Activated T-cell treated with anti-CD3 and anti-CD28 coated beads for 4 hours (primary cell): ENCODE data around the gene RPL41.

Experiments
- DNase-seq: peaks from one replicate; pipeline ENCODE4 v3.0.0-alpha.2; 2020

Gene RPL41

GRCh38 chr12:56157201-56158028 is 41.0 kb downstream of the RPL41 start:
- DNase-seq, result peak; percentile 38

DNA sequence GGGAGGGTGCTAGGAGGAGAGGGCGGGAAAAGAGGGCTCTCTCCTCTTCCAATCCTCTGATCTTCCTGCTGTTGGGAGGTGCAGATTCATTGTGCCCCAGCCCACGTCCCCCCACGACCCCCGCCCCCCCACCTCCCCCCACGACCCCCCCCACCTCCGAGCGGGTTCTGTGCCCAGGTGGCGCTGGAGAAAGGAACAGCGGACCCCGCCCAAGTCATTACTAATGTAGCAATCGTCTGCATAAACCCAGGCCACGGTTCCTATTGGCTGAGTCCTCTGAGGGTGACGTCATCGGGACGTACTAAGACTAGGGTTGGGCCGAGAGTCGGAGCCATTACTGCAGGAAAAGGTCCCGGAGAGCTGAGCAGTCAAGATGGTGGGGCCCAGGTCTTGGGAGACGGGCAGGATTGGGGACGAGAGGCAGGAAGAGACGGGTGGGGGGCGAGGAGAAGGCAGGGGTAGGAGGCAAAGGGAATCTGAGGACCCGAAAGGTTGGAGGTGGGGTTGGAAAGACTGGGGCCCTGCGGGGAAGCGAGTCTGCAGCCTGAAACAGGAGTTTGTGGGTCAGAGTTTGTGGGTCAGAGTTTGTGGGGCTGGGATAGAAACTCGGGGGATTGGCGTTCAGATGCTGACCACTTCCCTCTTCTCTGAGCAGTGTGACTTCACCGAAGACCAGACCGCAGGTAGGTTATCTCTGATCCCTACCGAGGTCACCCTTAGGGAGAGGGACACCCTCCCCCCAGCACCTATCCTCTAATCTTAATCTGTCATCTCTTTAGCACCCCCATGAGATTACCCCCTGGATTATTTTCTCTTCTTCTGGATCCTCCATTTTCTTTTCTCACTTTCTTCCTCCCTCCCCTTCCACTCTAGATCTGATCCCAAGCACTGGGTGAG is 41.8 kb downstream of the RPL41 start, which contains the start of gene MYL6:
Gene MYL6, plus strand, starts transcription at position 331 of the 897 bp plus-strand sequence. Its CDS starts 43 bp downstream, at position 374.
- DNase-seq, result peak; percentile 87

- DNase-seq, result no peak
Observed at GRCh38 chr12:56158926-56159461, 42.6 kb downstream of the RPL41 start.

- DNase-seq, result no peak
Observed at GRCh38 chr12:56159482-56160192, 43.2 kb downstream of the RPL41 start.

DNA sequence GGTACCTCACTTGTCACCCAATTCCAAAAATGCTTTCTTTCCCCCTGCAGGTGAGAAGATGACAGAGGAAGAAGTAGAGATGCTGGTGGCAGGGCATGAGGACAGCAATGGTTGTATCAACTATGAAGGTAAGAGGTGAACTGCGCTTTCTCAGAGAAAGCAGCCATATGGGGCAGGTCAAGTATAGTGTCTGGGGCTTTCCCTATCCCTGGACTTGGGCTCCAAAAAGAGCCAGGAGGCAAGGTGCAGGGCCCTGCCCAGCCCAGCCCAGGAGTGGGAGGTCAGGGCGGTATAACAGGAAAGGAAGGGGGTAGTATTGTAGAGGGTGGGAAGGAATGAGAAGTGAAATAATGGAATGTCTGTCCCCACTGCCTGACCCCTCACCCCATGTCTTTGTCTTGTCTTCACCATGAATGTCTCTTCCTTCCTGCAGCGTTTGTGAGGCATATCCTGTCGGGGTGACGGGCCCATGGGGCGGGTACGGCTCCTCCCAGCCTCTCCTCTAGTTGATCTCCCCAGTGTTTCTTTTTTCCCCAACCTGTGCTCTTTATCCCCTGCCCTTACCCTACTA is 43.8 kb downstream of the RPL41 start:
- DNase-seq, result peak; percentile 47

- DNase-seq, result no peak
Observed at GRCh38 chr12:56160894-56161689, 44.7 kb downstream of the RPL41 start.

GRCh38 chr12:56161690-56162351 is 45.4 kb downstream of the RPL41 start:
- no peak for DNase-seq

- no peak for DNase-seq
Observed at GRCh38 chr12:56162468-56163290, 46.2 kb downstream of the RPL41 start.

DNA sequence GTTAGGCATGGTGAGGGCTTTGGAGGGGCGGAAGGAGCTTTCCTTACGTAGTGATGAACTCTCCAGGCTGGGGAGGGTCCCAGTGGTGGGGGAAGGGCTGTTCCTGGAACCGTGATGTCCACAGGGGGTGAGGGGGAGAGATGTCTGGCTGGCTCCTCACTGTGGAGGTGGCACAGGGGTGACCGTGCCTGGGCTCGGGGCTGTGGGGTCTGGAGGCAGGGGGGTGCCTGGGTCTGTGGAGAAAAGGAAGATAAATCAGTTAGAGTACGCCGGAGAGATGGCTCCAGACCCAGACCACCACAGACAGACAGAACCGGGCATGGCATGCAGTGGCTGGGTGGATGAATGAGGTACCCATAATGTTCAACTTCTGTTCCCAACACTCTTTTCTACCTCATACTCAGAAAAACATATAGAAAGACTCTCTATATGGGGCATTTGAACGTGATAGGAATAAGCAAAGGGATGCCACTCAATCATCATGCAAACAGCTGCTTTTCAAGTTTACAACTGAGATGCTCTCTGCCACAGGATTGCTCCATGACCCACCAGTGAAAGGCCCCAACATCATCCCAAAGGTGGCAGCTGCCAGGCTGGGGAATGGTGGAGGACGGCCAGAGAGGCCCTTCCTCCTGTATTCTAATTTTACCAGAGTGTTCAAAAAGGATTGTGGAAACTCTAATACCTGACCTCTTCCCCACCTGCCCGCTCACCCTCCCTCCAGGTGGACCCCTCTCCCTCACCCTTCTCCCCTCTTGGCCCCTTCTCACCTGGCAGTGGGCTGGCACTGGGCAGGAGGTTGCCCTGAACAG is 47.3 kb downstream of the RPL41 start:
- DNase-seq, result no peak

DNA sequence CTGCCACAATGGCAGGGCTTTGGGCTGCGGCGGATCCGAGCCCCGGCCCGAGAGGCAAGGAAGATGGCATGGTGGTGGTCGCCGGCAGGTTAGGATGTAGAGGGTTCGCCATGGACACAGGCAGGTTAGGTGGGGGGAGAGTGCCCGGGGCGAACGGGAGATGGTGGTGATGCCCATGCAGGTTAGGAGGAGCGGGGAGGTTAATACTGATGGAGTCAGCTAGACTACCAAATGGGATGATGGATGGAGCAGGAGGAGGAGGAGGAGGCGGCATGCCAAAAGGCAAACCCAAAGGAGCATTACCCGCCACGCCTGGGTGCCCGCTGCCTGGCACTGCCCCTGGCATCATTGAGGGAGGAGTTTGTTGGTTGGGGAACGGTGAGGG is 47.9 kb downstream of the RPL41 start:
- no peak for DNase-seq

DNA sequence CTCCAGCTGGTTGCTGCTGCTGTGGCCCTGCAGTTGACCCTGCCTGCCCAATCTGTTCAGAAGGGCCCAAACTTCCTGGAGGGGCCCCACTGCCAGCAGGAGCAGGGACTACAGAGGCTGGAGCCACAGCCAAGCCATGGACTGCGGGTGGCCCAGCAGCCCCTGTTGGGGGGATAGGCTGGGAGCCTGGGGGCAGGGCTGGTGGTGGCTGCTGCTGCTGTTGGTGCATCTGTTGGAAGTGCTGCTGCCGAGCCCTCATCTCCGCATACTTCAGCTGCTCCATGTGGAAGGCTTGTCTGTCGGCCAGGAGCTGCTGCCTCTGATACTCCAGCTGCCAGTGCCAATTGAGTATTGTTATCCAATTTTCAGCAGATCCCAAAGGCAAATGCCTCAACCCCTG is 48.9 kb downstream of the RPL41 start:
- DNase-seq, result no peak
